Effector memory CD4-positive, alpha-beta T cell (primary cell): ENCODE results near the gene GNL3L.
"Not testable (repeated sequence)": the region's sequence is repeated elsewhere in the genome, so short reads cannot be mapped to it uniquely, and the experiment has no call there.

Experiments used
- DNase-seq, 3 donors: peaks; one replicate each; pipeline ENCODE4 v3.0.0-alpha.2; 2020
- H3K27ac ChIP-seq: 2 replicates; pipeline ENCODE4 v1.7.0; 2013; ENCODE audit warnings: mild to moderate bottlenecking, low read length, moderate library complexity; ENCODE audit not compliant: insufficient read depth, poor library complexity, severe bottlenecking
- H3K27me3 ChIP-seq: replicated peaks from 2 replicates; pipeline ENCODE4 v1.7.0; 2013; ENCODE audit warnings: mild to moderate bottlenecking, low read length; ENCODE audit not compliant: insufficient read depth, control insufficient read depth, poor library complexity, severe bottlenecking
- H3K36me3 ChIP-seq: 2 replicates; pipeline ENCODE4 v1.7.0; 2013; ENCODE audit warnings: mild to moderate bottlenecking, low read length, moderate library complexity; ENCODE audit not compliant: control insufficient read depth, insufficient read depth
- H3K4me1 ChIP-seq: 2 replicates; pipeline ENCODE4 v1.7.0; 2013; ENCODE audit warnings: low read length, mild to moderate bottlenecking; ENCODE audit not compliant: control insufficient read depth, insufficient read depth, poor library complexity, severe bottlenecking
- H3K4me3 ChIP-seq: 2 replicates; pipeline ENCODE4 v1.7.0; 2013; ENCODE audit warnings: low read length, low read depth, mild to moderate bottlenecking; ENCODE audit not compliant: insufficient read depth, poor library complexity, severe bottlenecking
- H3K9me3 ChIP-seq: 2 replicates; pipeline ENCODE4 v1.7.0; 2013; ENCODE audit warnings: mild to moderate bottlenecking, low read length, moderate library complexity; ENCODE audit not compliant: control insufficient read depth
- total RNA-seq, 3 donors: gene quantifications; one replicate each; lab custom pipeline; 2026; lab: John Stamatoyannopoulos, UW

The GNL3L gene, protein sequence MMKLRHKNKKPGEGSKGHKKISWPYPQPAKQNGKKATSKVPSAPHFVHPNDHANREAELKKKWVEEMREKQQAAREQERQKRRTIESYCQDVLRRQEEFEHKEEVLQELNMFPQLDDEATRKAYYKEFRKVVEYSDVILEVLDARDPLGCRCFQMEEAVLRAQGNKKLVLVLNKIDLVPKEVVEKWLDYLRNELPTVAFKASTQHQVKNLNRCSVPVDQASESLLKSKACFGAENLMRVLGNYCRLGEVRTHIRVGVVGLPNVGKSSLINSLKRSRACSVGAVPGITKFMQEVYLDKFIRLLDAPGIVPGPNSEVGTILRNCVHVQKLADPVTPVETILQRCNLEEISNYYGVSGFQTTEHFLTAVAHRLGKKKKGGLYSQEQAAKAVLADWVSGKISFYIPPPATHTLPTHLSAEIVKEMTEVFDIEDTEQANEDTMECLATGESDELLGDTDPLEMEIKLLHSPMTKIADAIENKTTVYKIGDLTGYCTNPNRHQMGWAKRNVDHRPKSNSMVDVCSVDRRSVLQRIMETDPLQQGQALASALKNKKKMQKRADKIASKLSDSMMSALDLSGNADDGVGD
- 61.4 to 97.6 (median 64.5) reads per million in 3 donors for total RNA-seq

DNA sequence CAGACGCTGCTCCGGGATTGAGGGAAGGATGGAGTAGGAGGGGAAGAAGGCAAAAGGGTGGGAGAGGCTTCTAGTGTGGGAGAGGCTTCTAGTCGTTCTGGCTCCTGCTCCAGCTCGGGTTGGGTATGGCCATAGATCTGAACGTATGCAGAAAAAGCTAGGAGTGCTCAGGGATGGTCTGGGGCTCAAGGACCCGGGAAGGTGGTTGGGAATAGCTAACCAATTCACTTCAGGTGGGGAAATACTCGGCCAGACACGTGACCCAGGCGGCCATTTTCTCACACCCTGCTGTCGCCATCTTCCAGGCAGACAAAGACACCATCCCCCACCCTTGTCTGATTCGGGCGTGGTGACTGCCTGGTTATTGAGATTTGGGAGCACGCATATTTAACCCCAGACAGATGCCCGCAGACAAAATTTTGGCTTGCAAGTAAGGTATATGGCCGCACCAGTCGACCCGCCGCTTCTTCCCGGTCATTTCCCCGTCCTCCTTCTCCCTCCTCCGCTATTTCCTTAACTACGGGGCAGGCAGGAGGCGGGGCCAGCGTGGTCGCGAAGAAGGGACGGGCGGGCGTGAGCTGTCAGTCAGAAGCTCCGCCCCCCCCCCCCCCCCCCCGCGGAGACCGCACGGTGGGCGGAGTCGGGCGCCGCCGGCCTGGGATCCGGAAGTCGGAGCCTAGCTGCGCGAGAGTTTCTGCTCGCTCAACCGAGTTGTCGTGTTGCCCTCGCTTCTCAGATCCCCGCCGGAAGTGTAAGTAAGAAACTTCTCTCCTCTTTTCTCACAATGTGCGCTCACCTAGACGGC, at the start of gene GNL3L:
Gene GNL3L (plus strand): TSS at position 668 of the 805 bp plus-strand sequence. CDS start 2,348 bp downstream, outside the sequence.
- H3K27me3 ChIP-seq = no peaks in the 10 kb centered on the region

DNA sequence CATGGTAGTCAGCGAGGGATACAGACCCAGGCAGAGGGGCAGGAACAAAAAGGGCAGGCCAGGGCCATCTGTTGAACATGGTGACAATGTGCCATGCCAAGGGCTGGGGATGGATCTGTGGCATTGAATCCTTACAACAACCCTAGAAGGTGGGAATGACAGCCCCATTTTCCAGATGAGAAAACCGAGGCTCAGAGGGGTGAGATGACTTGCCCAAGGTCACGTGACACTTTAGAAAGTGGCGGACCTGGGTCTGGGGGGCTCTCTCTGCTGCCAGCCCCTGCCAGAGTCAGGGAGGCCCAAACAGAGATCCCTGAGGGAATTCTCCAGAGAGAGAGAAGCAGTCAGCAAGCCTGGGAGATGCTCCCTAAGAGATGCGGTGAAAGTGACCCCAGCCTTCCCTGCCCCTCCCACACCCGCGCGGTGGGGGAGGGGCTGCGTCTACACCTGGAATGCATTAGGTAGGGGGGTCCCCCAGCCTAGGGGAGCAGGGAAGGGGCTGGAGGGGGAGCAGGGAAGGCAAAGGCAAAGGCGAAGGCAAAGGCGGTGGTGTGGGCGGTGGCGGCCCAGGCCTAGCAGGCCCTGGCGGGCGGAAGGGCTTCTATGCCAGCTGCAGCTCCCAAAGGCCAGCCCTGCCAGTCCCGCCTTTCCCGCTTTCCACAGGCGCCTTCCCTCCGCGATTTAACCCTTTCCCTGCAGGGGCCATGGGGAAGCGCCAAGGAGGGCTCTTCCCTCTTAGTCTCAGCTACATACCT, 47.0 kb upstream of the GNL3L start:
- no peak for DNase-seq
- no peaks in the 10 kb centered on the region for H3K9me3 ChIP-seq
- no peak overlapping the region for H3K4me3 ChIP-seq
- H3K27me3 ChIP-seq = no peaks in the 10 kb centered on the region
- H3K36me3 ChIP-seq = no peaks in the 10 kb centered on the region
- H3K27ac ChIP-seq = no peak overlapping the region
- no peaks in the 10 kb centered on the region for H3K4me1 ChIP-seq

More for the DNA sequence above, at the start of gene GNL3L:
- Histone ChIP-seq H3K36me3 (no peaks in the 10 kb centered on the region), H3K4me3 (peak within 1 kb of the TSS; percentile 80), H3K27ac (peak within 1 kb of the TSS; percentile 81), H3K4me1 (peaks cover 9% of the 10 kb centered on the region), H3K9me3 (no peaks in the 10 kb centered on the region)
- DNase-seq = peak; percentile 72 to 77 (median 73)

DNA sequence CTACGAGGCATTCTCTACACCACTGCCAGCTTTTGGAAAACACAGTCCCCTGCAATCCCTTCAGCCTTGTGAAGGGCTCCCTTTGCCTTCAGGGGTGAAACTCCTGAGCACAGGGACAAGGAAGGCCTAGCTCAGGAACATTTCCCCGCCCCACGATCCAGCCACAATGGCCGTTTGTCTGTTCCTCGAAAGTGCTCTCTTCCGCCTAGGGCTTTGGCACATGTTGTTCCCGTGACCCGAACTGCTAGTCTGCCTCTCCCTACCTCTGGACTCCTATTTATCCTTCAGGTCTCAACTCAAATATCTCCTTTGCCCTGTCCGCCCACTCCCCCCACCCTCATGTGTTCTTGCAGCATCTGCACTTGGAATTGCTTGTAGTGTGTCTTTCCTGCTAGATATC, 46.1 kb upstream of the GNL3L start:
- H3K36me3 ChIP-seq = no peaks in the 10 kb centered on the region
- H3K27ac ChIP-seq = no peak overlapping the region
- no peaks in the 10 kb centered on the region for H3K4me1 ChIP-seq
- no peaks in the 10 kb centered on the region for H3K9me3 ChIP-seq
- no peak overlapping the region for H3K4me3 ChIP-seq
- H3K27me3 ChIP-seq = no peaks in the 10 kb centered on the region
- no peak for DNase-seq

DNA sequence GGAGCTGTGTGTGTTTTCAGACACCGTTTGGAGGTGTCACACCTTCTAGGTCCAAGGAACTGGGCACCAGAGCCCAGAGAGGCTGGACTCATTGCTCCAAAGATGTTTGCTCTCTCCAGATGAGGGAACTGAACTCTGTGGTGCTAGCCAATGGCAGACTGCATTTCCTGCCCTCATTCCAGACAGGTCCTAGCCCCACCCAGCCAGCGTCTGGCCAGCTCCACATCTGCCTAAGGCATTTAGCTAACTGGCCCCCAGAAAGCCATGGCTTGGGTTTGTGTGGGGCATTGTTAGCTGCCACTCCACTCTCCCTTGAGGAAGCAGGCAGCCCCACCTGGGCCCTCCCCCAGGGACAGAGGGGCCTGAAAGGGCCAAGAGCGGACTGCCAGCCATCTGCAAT, 45.4 kb upstream of the GNL3L start:
- Histone ChIP-seq H3K9me3 (no peaks in the 10 kb centered on the region), H3K36me3 (no peaks in the 10 kb centered on the region), H3K4me3 (no peak overlapping the region), H3K4me1 (no peaks in the 10 kb centered on the region), H3K27ac (no peak overlapping the region), H3K27me3 (no peaks in the 10 kb centered on the region)
- no peak for DNase-seq

DNA sequence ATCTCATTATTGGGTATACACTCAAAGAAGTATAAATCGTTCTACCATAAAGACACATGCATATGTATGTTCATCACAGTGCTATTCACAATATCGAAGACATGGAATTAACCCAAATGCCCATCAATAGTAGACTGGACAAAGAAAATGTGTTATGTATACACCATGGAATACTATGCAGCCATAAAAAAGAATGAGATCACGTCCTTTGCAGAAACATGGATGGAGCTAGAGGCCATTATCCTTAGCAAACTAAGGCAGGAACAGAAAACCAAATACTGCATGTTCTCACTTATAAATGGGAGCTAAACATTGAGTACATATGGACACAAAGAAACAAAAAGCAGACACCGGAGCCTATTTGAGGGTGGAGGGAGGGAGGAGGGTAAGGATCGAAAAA, 40.2 kb upstream of the GNL3L start:
- DNase-seq, H3K4me3 ChIP-seq, H3K36me3 ChIP-seq, H3K4me1 ChIP-seq, H3K27me3 ChIP-seq, H3K9me3 ChIP-seq, H3K27ac ChIP-seq: not testable (repeated sequence)

DNA sequence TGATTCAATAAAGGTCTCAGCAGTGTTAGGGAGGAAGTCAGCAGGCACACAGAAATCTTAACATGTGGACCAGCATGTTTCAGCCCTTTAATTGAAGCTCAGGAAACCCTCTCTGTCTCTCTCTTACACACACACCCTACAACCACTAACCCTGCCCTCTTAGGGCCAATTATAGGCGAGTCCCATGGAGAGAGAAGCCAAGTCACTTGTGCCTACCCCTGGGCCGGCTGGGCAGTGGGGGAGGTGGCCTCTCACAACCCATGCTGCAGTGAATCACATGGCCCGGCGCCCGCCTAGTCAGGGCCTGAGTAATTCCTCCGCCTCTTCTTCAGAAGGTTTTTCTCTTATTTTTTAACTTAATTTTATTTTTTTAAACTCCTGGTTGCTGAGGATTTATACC, 37.7 kb upstream of the GNL3L start:
- H3K4me1 ChIP-seq = peaks cover 3% of the 10 kb centered on the region
- no peaks in the 10 kb centered on the region for H3K27me3 ChIP-seq
- H3K9me3 ChIP-seq = no peaks in the 10 kb centered on the region
- H3K36me3 ChIP-seq = no peaks in the 10 kb centered on the region
- no peak overlapping the region for H3K27ac ChIP-seq
- no peak overlapping the region for H3K4me3 ChIP-seq
- no peak for DNase-seq

DNA sequence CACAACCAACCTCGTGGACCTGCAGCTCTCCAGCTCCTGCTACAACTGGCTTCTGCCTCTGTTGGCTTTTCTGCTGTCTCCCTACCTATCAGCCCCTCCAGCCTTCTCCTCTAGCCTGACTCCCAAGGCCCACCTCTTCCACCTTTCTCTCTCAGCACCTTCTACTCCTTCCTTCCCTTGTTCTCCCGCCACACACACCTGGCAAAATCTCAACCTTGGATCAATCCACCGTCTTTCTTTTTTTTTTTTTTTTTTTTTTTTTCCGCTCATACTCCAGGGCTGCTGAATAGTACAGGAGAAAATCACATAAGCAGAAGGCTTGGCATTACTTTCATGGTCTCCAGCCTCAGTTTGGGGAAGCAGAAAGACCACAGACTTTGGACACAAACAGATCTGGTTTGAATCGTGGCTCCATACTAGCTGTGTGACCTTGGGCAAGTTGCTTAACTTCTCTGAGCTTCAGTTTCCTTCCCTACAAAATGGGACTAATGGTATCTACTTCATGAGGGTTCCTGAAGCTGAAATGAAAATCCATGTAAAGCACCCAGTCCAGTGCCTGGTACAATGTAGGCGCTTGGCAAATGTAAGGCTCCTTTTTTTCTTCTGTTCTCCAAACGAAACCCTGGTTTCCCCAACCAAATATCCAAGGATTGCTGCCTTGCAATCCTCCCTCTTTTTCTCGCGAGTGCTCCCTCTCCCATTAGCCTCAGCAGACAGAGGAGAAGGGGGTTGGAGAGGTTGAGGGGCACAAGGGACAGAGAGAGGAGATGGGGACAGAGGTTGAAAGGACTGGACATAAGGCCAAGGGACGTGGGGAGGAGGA, 35.6 kb upstream of the GNL3L start:
- Histone ChIP-seq H3K36me3 (no peaks in the 10 kb centered on the region), H3K4me3 (no peak overlapping the region), H3K4me1 (peaks cover 3% of the 10 kb centered on the region), H3K9me3 (no peaks in the 10 kb centered on the region), H3K27me3 (no peaks in the 10 kb centered on the region), H3K27ac (no peak overlapping the region)
- DNase-seq = no peak

DNA sequence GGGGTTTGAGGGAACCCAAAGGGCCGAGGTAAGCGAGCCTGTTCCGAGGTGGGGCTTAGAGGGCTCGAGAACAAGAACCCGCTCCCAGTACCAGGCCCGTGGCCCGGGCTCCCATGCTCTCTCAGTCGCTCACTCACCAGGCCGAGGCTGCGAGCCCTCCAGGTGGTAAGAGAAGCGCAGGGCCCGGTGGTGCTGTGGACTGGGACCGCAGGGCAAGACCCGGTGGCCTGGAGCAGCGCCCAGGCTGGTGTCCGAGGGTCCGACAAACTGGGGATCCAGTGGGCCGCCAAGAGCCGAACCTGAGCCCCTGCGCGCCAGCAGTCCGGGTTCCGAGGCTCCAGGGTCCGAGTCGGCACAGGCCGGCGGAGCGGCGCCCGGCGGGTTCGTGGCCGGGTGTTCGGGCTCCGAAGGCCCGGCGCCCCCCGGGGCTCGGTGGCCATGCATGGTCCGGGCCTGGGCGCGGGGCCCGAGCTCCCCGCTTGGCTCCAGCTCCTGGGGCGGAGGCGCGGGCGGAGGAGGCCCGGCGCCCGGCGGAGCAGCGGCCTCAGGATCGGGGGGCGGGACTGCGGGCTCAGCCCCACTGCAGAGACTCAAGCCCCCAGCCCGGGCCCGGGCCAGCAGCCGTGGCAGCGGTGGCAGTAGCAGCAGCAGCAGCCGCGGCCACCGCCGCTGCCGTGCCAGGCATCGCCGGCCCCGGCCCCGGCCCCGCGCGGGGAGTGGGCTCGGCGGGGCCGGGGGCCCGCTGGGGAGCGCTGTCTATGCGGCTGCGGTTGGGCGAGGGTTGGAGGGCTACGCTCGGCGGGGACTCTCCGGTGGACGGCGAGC, 34.8 kb upstream of the GNL3L start:
- H3K4me1 ChIP-seq = peaks cover 3% of the 10 kb centered on the region
- H3K4me3 ChIP-seq = peak overlapping the region; percentile 52
- H3K27ac ChIP-seq = no peak overlapping the region
- H3K27me3 ChIP-seq = no peaks in the 10 kb centered on the region
- H3K9me3 ChIP-seq = no peaks in the 10 kb centered on the region
- DNase-seq = no peak
- H3K36me3 ChIP-seq = no peaks in the 10 kb centered on the region
